Upper lobe of left lung (tissue), 4 donors: ENCODE data around the gene SMYD3.

Experiments
- POLR2AphosphoS5 ChIP-seq, 2 donors: sonication (generic); formaldehyde crosslinking; IDR thresholded peaks; one replicate each; pipeline ENCODE4 v1.5.1; 2017; ENCODE audit warnings: antibody characterized with exemption in 2 of 2
- TF ChIP-seq, protein P1 (sequence below), 6 experiments: fragments of 450-650 bp in 4 of 6; fragments of 200-600 bp in 2 of 6; sonication (generic) in 2 of 6; IDR thresholded peaks; one replicate each; pipeline ENCODE4 v1.5.1; 2016 to 2019; ENCODE audit warnings: antibody characterized with exemption in 6 of 6

DNA sequence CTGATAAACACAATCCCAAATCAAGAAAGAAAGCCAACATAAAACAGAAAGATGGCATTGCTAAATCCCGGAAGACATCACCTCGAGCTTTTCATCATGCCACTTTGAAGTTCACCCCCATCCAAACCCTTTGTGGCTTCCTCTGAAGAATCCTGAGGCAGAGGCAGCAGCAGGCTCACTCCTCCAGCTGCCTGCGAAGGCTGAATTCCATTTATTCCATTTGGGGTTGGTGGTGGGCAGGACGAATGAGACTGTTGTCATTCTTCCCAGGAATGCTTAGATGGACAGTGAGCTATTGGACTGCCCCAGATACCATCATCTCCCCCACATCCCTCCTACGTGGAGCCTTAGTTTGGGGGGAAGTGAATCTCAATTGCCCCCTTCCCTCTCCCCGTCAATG lies 437.5 kb downstream of the SMYD3 start:
- TF ChIP-seq POLR2AphosphoS5 (IDR thresholded peaks at IDR 0.05), result no peak
- TF ChIP-seq, protein P1, sequence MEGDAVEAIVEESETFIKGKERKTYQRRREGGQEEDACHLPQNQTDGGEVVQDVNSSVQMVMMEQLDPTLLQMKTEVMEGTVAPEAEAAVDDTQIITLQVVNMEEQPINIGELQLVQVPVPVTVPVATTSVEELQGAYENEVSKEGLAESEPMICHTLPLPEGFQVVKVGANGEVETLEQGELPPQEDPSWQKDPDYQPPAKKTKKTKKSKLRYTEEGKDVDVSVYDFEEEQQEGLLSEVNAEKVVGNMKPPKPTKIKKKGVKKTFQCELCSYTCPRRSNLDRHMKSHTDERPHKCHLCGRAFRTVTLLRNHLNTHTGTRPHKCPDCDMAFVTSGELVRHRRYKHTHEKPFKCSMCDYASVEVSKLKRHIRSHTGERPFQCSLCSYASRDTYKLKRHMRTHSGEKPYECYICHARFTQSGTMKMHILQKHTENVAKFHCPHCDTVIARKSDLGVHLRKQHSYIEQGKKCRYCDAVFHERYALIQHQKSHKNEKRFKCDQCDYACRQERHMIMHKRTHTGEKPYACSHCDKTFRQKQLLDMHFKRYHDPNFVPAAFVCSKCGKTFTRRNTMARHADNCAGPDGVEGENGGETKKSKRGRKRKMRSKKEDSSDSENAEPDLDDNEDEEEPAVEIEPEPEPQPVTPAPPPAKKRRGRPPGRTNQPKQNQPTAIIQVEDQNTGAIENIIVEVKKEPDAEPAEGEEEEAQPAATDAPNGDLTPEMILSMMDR (IDR thresholded peaks at IDR 0.05), result no peak
